Stimulated activated CD8-positive, alpha-beta memory T cell treated with anti-CD3 and anti-CD28 coated beads, Interleukin-12 subunit alpha, Interleukin-12 subunit beta, amount 100 ng/mL, for 4 hours (primary cell): ENCODE results near the gene GRM7.

ENCODE experiments used
- DNase-seq: peaks from one replicate; pipeline ENCODE4 v3.0.0-alpha.2; 2020; ENCODE audit warnings: low read depth

GRM7 gene

DNA sequence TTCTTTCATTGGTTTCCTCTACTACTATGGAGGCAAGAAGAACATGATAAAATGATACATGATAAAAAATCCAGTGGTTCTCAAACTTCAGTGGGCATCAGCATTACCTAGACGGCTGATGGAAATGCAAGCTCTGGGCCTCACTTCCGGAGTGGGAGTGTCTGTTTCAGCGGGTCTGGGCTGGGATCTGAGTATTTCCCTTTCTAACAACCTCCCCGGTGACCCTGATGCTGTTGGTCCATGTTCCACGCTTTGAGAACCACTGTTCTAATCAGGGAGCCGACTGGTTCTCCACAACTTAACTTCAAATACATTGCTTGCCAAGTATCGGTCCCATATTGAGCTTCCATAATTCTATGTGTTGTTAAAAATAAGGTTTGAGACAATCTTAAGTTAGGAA is 928.4 kb downstream of the GRM7 start:
- no peak for DNase-seq

- DNase-seq: no peak
Observed at GRCh38 chr3:7790141-7790540, 929.2 kb downstream of the GRM7 start.
